ENCODE results near the gene OGFOD3. TPM values are rescaled to one million over a fixed set of nuclear protein-coding genes. Genes with fewer than 3 reads are reported as not detected.

The OGFOD3 gene
- total and polyA plus RNA-seq, 2 donors (not counting 3 experiments of a cell fraction or from before 2014, with no cell fraction given), result 31.7 to 34.8 TPM

DNA sequence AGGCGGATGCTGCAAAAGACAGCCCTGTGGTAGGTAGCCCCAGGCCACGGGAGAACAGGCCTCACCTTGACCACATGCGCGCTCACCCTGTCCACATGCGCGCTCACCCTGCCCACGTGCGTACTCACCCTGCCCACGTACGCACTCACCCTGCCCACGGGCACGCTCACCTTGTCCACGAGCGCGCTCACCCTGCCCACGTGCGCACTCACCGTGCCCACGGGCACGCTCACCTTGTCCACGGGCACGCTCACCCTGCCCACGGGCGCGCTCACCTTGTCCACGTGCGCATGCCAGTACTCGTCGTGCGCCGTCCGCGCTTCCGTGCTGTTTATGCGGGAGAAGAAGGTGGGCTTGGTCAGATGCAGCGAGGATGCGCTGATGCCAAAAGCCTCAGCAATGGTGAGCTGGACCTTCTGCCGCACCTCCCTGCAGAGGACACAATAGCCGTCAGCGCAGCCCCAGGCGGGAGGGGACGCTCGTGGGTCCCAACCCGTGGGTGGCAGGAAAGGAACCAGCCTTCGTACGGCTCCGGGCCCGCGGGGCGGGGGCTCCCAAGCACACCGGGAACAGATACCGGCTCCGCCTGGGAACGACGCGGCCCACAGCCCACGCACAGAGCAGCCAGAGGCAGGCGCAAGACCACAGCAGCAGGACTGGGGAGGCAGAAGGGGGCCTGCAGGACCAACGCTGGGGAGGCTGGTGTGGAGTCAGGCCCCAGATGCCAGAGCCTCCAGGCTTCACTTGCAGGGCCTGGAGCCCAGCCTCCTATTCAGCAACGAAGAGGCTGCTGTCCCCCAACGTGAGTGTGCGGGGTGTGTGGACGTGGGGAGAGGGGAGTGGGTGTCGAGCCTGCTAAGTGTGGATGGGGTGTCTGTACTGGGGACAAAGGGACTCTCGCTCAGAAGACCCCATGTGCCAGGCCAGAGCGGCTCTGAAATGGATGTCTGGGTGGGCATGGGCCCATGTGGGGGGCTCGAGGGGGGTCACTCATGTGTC, 14.4 kb downstream of the OGFOD3 start:
- H3K9me1 ChIP-seq (replicated peaks; ENCODE audit: control insufficient read depth, extremely low read depth, insufficient read depth, low read length), result no peaks in the 10 kb centered on the region
- CTCF ChIA-PET, result interaction anchor here (0.7 kb wide), 1 partner anchor 365 kb away, joined by 3 read pairs; no protein-coding TSS in a partner anchor
- H3K27ac ChIP-seq (ENCODE audit: insufficient read depth, low read depth, low read length), result no peak overlapping the region
- no peak overlapping the region for H3K4me2 ChIP-seq (ENCODE audit: insufficient read depth, low read length)
- TF ChIP-seq POLR2AphosphoS5 (IDR thresholded peaks at IDR 0.05; ENCODE audit: insufficient read depth, low read depth, low read length) (no peak), EZH2 (IDR thresholded peaks at IDR 0.05; ENCODE audit: borderline replicate concordance, low read depth, low read length, severe bottlenecking) (no peak), GATA2 (IDR thresholded peaks at IDR 0.05; ENCODE audit: insufficient read depth, insufficient read length, low read depth, low read length) (no peak), POLR2A (IDR thresholded peaks at IDR 0.05; ENCODE audit: low read depth, low read length) (no peak), MYC (IDR thresholded peaks at IDR 0.05; ENCODE audit: low read depth, low read length) (no peak), JUN (IDR thresholded peaks at IDR 0.05; ENCODE audit: borderline replicate concordance, insufficient read depth, insufficient read length, low read depth) (no peak), FOS (IDR thresholded peaks at IDR 0.05; ENCODE audit: borderline replicate concordance, insufficient read depth, low read length) (no peak)
- TF ChIP-seq, protein P1, sequence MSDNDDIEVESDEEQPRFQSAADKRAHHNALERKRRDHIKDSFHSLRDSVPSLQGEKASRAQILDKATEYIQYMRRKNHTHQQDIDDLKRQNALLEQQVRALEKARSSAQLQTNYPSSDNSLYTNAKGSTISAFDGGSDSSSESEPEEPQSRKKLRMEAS (IDR thresholded peaks at IDR 0.05; ENCODE audit: insufficient read depth, insufficient read length), result no peak
- TF ChIP-seq, protein P2, sequence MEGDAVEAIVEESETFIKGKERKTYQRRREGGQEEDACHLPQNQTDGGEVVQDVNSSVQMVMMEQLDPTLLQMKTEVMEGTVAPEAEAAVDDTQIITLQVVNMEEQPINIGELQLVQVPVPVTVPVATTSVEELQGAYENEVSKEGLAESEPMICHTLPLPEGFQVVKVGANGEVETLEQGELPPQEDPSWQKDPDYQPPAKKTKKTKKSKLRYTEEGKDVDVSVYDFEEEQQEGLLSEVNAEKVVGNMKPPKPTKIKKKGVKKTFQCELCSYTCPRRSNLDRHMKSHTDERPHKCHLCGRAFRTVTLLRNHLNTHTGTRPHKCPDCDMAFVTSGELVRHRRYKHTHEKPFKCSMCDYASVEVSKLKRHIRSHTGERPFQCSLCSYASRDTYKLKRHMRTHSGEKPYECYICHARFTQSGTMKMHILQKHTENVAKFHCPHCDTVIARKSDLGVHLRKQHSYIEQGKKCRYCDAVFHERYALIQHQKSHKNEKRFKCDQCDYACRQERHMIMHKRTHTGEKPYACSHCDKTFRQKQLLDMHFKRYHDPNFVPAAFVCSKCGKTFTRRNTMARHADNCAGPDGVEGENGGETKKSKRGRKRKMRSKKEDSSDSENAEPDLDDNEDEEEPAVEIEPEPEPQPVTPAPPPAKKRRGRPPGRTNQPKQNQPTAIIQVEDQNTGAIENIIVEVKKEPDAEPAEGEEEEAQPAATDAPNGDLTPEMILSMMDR (IDR thresholded peaks at IDR 0.05; ENCODE audit: extremely low read depth in 1 of 2, insufficient read depth in 1 of 2, low read depth in 1 of 2, low read length in 2 of 2), result no peak
- no peak for DNase-seq (ENCODE audit: low read depth, low spot score)
- H3K79me2 ChIP-seq (ENCODE audit: control insufficient read depth, insufficient read depth, low read length), result no peaks in the 10 kb centered on the region
- no peak for FAIRE-seq
- no TSS peak for BruUV-seq (replicated peaks)
- no peaks in the 10 kb centered on the region for H3K36me3 ChIP-seq (ENCODE audit: control insufficient read depth in 2 of 2, extremely low read depth in 1 of 2, insufficient read depth in 2 of 2, low read length in 2 of 2)
- H3K4me1 ChIP-seq (ENCODE audit: control insufficient read depth, extremely low read depth, insufficient read depth, low read length), result no peaks in the 10 kb centered on the region
- H3K9ac ChIP-seq (replicated peaks; ENCODE audit: extremely low read depth, insufficient read depth, low read length), result no peak overlapping the region
- no peaks in the 10 kb centered on the region for H3K9me3 ChIP-seq (replicated peaks; ENCODE audit: control insufficient read depth, insufficient read depth, low read length)
- dilution Hi-C loops (cut with MboI; ENCODE audit: extremely low pct_ligation_motif_present, low sequenced_read_pairs) (no loop called here), intact Hi-C loops (cut with micrococcal nuclease) (no loop called here)
- no peaks in the 10 kb centered on the region for H3K27me3 ChIP-seq (ENCODE audit: control insufficient read depth in 2 of 2, insufficient read depth in 2 of 2, low read length in 2 of 2)
- H4K20me1 ChIP-seq (replicated peaks; ENCODE audit: control insufficient read depth, extremely low read depth, insufficient read depth, low read length), result no peaks in the 10 kb centered on the region
- POLR2A ChIA-PET, result no interaction called here
- H3K4me3 ChIP-seq (replicated peaks in 1 of 3; ENCODE audit: insufficient read depth in 1 of 3, low read depth in 1 of 3, low read length in 3 of 3), result no peak overlapping the region
- H2AFZ ChIP-seq (ENCODE audit: low read depth, low read length), result no peak overlapping the region

Data from endothelial cell of umbilical vein (primary cell).